ENCODE measurements around the gene LILRB3.
"Not testable (repeated sequence)": the region's sequence is repeated elsewhere in the genome, so short reads cannot be mapped to it uniquely, and the experiment has no call there.

LILRB3 gene

GRCh38 chr19:54209058-54209810, 13.6 kb downstream of the LILRB3 start:
- DNase-seq: no peak

- no peak for DNase-seq
These were observed 14.1 kb downstream of the LILRB3 start for GRCh38 chr19:54208784-54209057.

GRCh38 chr19:54207983-54208783, 14.6 kb downstream of the LILRB3 start:
- peak; percentile 41 for DNase-seq

- DNase-seq: no peak
These were observed 15.2 kb downstream of the LILRB3 start for GRCh38 chr19:54207676-54207982.

GRCh38 chr19:54207193-54207592, 15.6 kb downstream of the LILRB3 start:
- DNase-seq: not testable (repeated sequence)

- no peak for DNase-seq
These were observed 16.0 kb downstream of the LILRB3 start for GRCh38 chr19:54206831-54207177.

- no peak for DNase-seq
These were observed 16.6 kb downstream of the LILRB3 start for GRCh38 chr19:54206030-54206830.

- DNase-seq: no peak
These were observed 17.9 kb downstream of the LILRB3 start for GRCh38 chr19:54204767-54205468.

- DNase-seq: no peak
These were observed 19.6 kb downstream of the LILRB3 start for GRCh38 chr19:54203151-54203611.

GRCh38 chr19:54201980-54202379, 20.8 kb downstream of the LILRB3 start:
- no peak for DNase-seq

GRCh38 chr19:54201172-54201701, 21.6 kb downstream of the LILRB3 start:
- DNase-seq: no peak

- DNase-seq: no peak
These were observed 23.4 kb downstream of the LILRB3 start for GRCh38 chr19:54199401-54199800.

- DNase-seq: no peak
These were observed 25.7 kb downstream of the LILRB3 start for GRCh38 chr19:54197121-54197520.

GRCh38 chr19:54196536-54196935, 26.3 kb downstream of the LILRB3 start:
- DNase-seq: no peak

- DNase-seq: not testable (repeated sequence)
These were observed 28.3 kb downstream of the LILRB3 start for GRCh38 chr19:54194463-54194862.

GRCh38 chr19:54193011-54193410, 29.8 kb downstream of the LILRB3 start:
- DNase-seq: no peak

GRCh38 chr19:54191811-54192453, 30.9 kb downstream of the LILRB3 start:
- DNase-seq: no peak

GRCh38 chr19:54191011-54191810, 31.6 kb downstream of the LILRB3 start, which contains the start of gene TSEN34:
TSEN34 (plus strand) TSS chr19:54191308; CDS start chr19:54191365, 57 bp downstream.
- DNase-seq: peak; percentile 92

- peak; percentile 100 for DNase-seq
These were observed 32.2 kb downstream of the LILRB3 start for GRCh38 chr19:54190503-54191010.

GRCh38 chr19:54189735-54190502, 32.9 kb downstream of the LILRB3 start:
- DNase-seq: peak; percentile 100
